ENCODE data around the gene IREB2.

The IREB2 gene

DNA sequence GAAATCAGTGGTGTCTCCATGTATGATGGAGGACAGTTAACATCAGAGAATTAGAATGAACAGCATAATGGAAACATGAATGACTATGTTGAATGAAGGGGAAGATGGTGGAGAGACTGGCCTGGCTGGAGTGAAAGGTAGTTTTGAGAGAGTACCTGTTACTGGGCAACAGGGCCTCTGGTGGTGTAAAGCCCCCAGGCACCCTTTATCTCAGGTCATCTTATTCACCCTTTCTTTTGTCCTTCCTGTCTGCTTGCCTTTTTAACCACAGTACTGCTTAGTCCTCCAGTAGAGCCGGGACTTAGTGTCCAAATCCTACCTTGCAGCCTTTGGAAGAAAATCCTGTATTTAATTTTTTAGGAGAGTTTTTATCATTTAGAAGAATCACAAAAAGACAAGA is 6.2 kb downstream of the IREB2 start:
- no peak overlapping the region for H3K4me2 ChIP-seq (ENCODE audit: low read depth, low read length, poor library complexity, severe bottlenecking)
- peaks cover 12% of the 10 kb centered on the region; the same call in 1 of the 2 replicates for H4K20me1 ChIP-seq (ENCODE audit: low read depth, low read length)
- no peak overlapping the region for H3K9ac ChIP-seq (ENCODE audit: low read length)
- TF ChIP-seq CTCF (IDR thresholded peaks at IDR 0.05; ENCODE audit: insufficient read depth, low read length, poor library complexity, severe bottlenecking) (no peak), EZH2phosphoT487 (conservative IDR thresholded peaks at IDR 0.05; ENCODE audit: low read length) (no peak)
- no peaks in the 10 kb centered on the region for H3K9me3 ChIP-seq (ENCODE audit: insufficient read depth, low read length)
- H3K9me2 ChIP-seq (replicated peaks; ENCODE audit: insufficient read depth, low read length), result no peaks in the 10 kb centered on the region
- no peaks in the 10 kb centered on the region for H3K27me3 ChIP-seq (ENCODE audit: low read length)
- H3K36me3 ChIP-seq (ENCODE audit: low read length), result peaks cover 37% of the 10 kb centered on the region
- H3K4me3 ChIP-seq (ENCODE audit: insufficient read depth, low read length, poor library complexity, severe bottlenecking), result no peak overlapping the region
- no peak overlapping the region for H3K27ac ChIP-seq (ENCODE audit: low read depth, low read length)
- peaks cover 97% of the 10 kb centered on the region for H3K79me2 ChIP-seq (ENCODE audit: insufficient read depth, low read length)
- H3F3A ChIP-seq (ENCODE audit: insufficient read depth), result no peaks in the 10 kb centered on the region
- H2AFZ ChIP-seq (ENCODE audit: low read depth, low read length, severe bottlenecking), result no peak overlapping the region

- Histone ChIP-seq H3K9me2 (replicated peaks; ENCODE audit: insufficient read depth, low read length) (no peaks in the 10 kb centered on the region), H3K4me2 (ENCODE audit: low read depth, low read length, poor library complexity, severe bottlenecking) (no peak overlapping the region), H3K9ac (ENCODE audit: low read length) (no peak overlapping the region), H3K4me3 (ENCODE audit: insufficient read depth, low read length, poor library complexity, severe bottlenecking) (no peak overlapping the region), H4K20me1 (ENCODE audit: low read depth, low read length) (peaks cover 19% of the 10 kb centered on the region), H2AFZ (ENCODE audit: low read depth, low read length, severe bottlenecking) (no peak overlapping the region), H3K36me3 (ENCODE audit: low read length) (peaks cover 27% of the 10 kb centered on the region), H3K27me3 (ENCODE audit: low read length) (no peaks in the 10 kb centered on the region), H3K27ac (ENCODE audit: low read depth, low read length) (no peak overlapping the region), H3K9me3 (ENCODE audit: insufficient read depth, low read length) (no peaks in the 10 kb centered on the region), H3F3A (ENCODE audit: insufficient read depth) (no peaks in the 10 kb centered on the region), H3K79me2 (ENCODE audit: insufficient read depth, low read length) (peaks cover 97% of the 10 kb centered on the region)
- TF ChIP-seq EZH2phosphoT487 (conservative IDR thresholded peaks at IDR 0.05; ENCODE audit: low read length) (no peak), CTCF (IDR thresholded peaks at IDR 0.05; ENCODE audit: insufficient read depth, low read length, poor library complexity, severe bottlenecking) (no peak)
Observed at GRCh38 chr15:78445875-78446274, 7.9 kb downstream of the IREB2 start.

DNA sequence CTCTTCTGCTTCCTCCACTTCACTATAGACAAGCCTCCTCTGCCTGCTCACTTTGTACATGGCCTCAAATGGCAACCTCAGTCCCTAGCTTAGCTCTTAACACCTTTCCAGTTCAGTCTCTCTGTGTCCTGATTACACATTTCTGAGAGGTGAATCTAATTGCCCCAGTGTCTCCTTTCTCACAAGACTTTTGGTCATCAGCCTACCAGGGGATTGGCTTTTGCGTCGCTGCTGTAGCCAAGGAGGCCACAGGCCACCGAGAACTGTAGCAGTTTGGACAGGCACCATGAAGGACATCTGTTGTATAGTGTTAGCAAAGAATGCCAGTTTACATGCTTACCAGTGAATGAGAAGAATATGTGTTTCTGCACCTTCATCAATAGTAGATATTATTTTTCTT is 8.5 kb downstream of the IREB2 start:
- H3K9ac ChIP-seq (ENCODE audit: low read length), result no peak overlapping the region
- H3K79me2 ChIP-seq (ENCODE audit: insufficient read depth, low read length), result peaks cover 97% of the 10 kb centered on the region
- TF ChIP-seq CTCF (IDR thresholded peaks at IDR 0.05; ENCODE audit: insufficient read depth, low read length, poor library complexity, severe bottlenecking), result no peak
- no peak for TF ChIP-seq EZH2phosphoT487 (conservative IDR thresholded peaks at IDR 0.05; ENCODE audit: low read length)
- H3K36me3 ChIP-seq (ENCODE audit: low read length), result peaks cover 20% of the 10 kb centered on the region; the same call in 1 of the 2 replicates
- no peak overlapping the region for H3K27ac ChIP-seq (ENCODE audit: low read depth, low read length)
- H3K4me3 ChIP-seq (ENCODE audit: insufficient read depth, low read length, poor library complexity, severe bottlenecking), result no peak overlapping the region
- H3K9me3 ChIP-seq (ENCODE audit: insufficient read depth, low read length), result no peaks in the 10 kb centered on the region
- H4K20me1 ChIP-seq (ENCODE audit: low read depth, low read length), result peaks cover 19% of the 10 kb centered on the region
- no peaks in the 10 kb centered on the region for H3K9me2 ChIP-seq (replicated peaks; ENCODE audit: insufficient read depth, low read length)
- H3K27me3 ChIP-seq (ENCODE audit: low read length), result no peaks in the 10 kb centered on the region
- no peak overlapping the region for H3K4me2 ChIP-seq (ENCODE audit: low read depth, low read length, poor library complexity, severe bottlenecking)
- H2AFZ ChIP-seq (ENCODE audit: low read depth, low read length, severe bottlenecking), result no peak overlapping the region
- H3F3A ChIP-seq (ENCODE audit: insufficient read depth), result no peaks in the 10 kb centered on the region

Data from SU-DHL-6 (cell line).